Activated CD4-positive, alpha-beta T cell treated with anti-CD3 and anti-CD28 coated beads, Interleukin-2, amount 50 U/mL, for 24 hours (primary cell): ENCODE results near the gene RNASE8.

Experiments used
- DNase-seq, 2 donors: peaks; one replicate each; pipeline ENCODE4 v3.0.0-alpha.2; 2020; ENCODE audit warnings: low read depth in 1 of 2, low spot score in 1 of 2

Gene RNASE8

GRCh38 chr14:21103710-21104447 is 46.3 kb downstream of the RNASE8 start:
- peak; percentile 90 to 92 for DNase-seq

GRCh38 chr14:21104448-21105060 is 46.9 kb downstream of the RNASE8 start:
- peak; percentile 53 to 63 for DNase-seq

- DNase-seq = no peak
These were observed 47.5 kb downstream of the RNASE8 start for GRCh38 chr14:21105095-21105494.

- DNase-seq = no peak
These were observed 48.5 kb downstream of the RNASE8 start for GRCh38 chr14:21106176-21106497.

- peak in 1 of 2 donors; percentile 66 for DNase-seq
These were observed 49.1 kb downstream of the RNASE8 start for GRCh38 chr14:21106498-21107282.

GRCh38 chr14:21107283-21107800 is 49.7 kb downstream of the RNASE8 start:
- no peak for DNase-seq
